ENCODE results near the gene ASTL. TPM values are rescaled to one million over a fixed set of nuclear protein-coding genes. Genes with fewer than 3 reads are reported as not detected.

Gene ASTL
- total RNA-seq, 1 experiment from 2014 or later = not detected

DNA sequence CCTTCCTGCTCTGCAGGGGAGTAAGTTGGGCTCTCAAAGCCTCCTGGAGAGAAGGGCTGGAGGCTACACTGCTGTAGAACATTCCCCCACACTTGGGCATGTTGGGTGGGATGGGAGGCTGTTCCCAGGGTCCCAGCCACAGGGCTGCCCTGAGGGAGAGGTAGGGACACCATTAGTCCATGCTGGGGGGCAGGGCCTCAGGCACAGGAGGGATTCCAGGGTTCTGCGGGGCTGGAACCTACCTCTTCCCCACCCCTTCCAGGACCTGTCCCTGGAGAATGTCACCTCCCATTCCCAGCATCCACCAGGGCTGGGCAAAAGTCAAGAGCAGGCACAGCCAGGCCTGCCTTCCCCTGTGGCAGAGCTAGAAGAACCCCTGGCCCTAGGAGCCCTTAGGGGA, 15.0 kb downstream of the ASTL start:
- H3K27me3 ChIP-seq (ENCODE audit: low read length) = peaks cover 27% of the 10 kb centered on the region
- H3K79me2 ChIP-seq (ENCODE audit: low read length) = no peaks in the 10 kb centered on the region
- POLR2A ChIA-PET (ENCODE audit: unreplicated experiment) = no interaction called here
- H3K9me3 ChIP-seq (ENCODE audit: low read length) = no peaks in the 10 kb centered on the region
- H3K4me1 ChIP-seq (ENCODE audit: insufficient read depth, low read length) = no peaks in the 10 kb centered on the region
- H3K36me3 ChIP-seq (ENCODE audit: low read depth, low read length) = no peaks in the 10 kb centered on the region
- no peak overlapping the region for H3K4me3 ChIP-seq (ENCODE audit: low read length)
- BruUV-seq (replicated peaks) = no TSS peak
- TF ChIP-seq EZH2phosphoT487 (IDR thresholded peaks at IDR 0.05; ENCODE audit: borderline replicate concordance, low read length) (no peak), EZH2 (IDR thresholded peaks at IDR 0.05; ENCODE audit: low read length, unreplicated experiment) (no peak), CTCF (conservative IDR thresholded peaks at IDR 0.05; ENCODE audit: low read depth, low read length) (no peak)
- no peak overlapping the region for H2AFZ ChIP-seq (ENCODE audit: low read length)
- CTCF ChIA-PET = no interaction called here
- H3K9ac ChIP-seq (ENCODE audit: low read length) = no peak overlapping the region
- intact Hi-C loops (cut with micrococcal nuclease) = no loop called here
- ATAC-seq (no peak), DNase-seq (no peak)
- H3K27ac ChIP-seq (ENCODE audit: low read length) = no peak overlapping the region
- no peaks in the 10 kb centered on the region for H3K9me2 ChIP-seq (replicated peaks; ENCODE audit: low read length)
- no peaks in the 10 kb centered on the region for H3F3A ChIP-seq (ENCODE audit: low read length, unreplicated experiment)
- no peak overlapping the region for H3K4me2 ChIP-seq (ENCODE audit: low read length)
- no peaks in the 10 kb centered on the region for H4K20me1 ChIP-seq (ENCODE audit: low read length)

GRCh38 chr2:96122391-96122790, 15.9 kb downstream of the ASTL start:
- Histone ChIP-seq H3K36me3 (ENCODE audit: low read depth, low read length) (no peaks in the 10 kb centered on the region), H4K20me1 (ENCODE audit: low read length) (no peaks in the 10 kb centered on the region), H3K27me3 (ENCODE audit: low read length) (peaks cover 27% of the 10 kb centered on the region), H3K9me3 (ENCODE audit: low read length) (no peaks in the 10 kb centered on the region), H3K4me2 (ENCODE audit: low read length) (no peak overlapping the region), H3K4me1 (ENCODE audit: insufficient read depth, low read length) (peaks cover 4% of the 10 kb centered on the region), H3K79me2 (ENCODE audit: low read length) (no peaks in the 10 kb centered on the region), H3K9me2 (replicated peaks; ENCODE audit: low read length) (no peaks in the 10 kb centered on the region), H3F3A (ENCODE audit: low read length, unreplicated experiment) (no peaks in the 10 kb centered on the region), H3K9ac (ENCODE audit: low read length) (no peak overlapping the region), H3K4me3 (ENCODE audit: low read length) (no peak overlapping the region), H3K27ac (ENCODE audit: low read length) (no peak overlapping the region), H2AFZ (ENCODE audit: low read length) (no peak overlapping the region)
- no TSS peak for BruUV-seq (replicated peaks)
- intact Hi-C loops (cut with micrococcal nuclease) = no loop called here
- TF ChIP-seq CTCF (conservative IDR thresholded peaks at IDR 0.05; ENCODE audit: low read depth, low read length) (no peak), EZH2phosphoT487 (IDR thresholded peaks at IDR 0.05; ENCODE audit: borderline replicate concordance, low read length) (no peak), EZH2 (IDR thresholded peaks at IDR 0.05; ENCODE audit: low read length, unreplicated experiment) (no peak)
- POLR2A ChIA-PET (ENCODE audit: unreplicated experiment) = no interaction called here
- ATAC-seq = no peak
- DNase-seq = no peak
- CTCF ChIA-PET = no interaction called here

GRCh38 chr2:96121414-96121813, 16.9 kb downstream of the ASTL start:
- H3K27ac ChIP-seq (ENCODE audit: low read length) = no peak overlapping the region
- H3K9me2 ChIP-seq (replicated peaks; ENCODE audit: low read length) = no peaks in the 10 kb centered on the region
- peaks cover 7% of the 10 kb centered on the region for H3K4me1 ChIP-seq (ENCODE audit: insufficient read depth, low read length)
- DNase-seq = no peak
- H4K20me1 ChIP-seq (ENCODE audit: low read length) = no peaks in the 10 kb centered on the region
- TF ChIP-seq EZH2 (IDR thresholded peaks at IDR 0.05; ENCODE audit: low read length, unreplicated experiment) (no peak), EZH2phosphoT487 (IDR thresholded peaks at IDR 0.05; ENCODE audit: borderline replicate concordance, low read length) (no peak), CTCF (conservative IDR thresholded peaks at IDR 0.05; ENCODE audit: low read depth, low read length) (no peak)
- intact Hi-C loops (cut with micrococcal nuclease) = no loop called here
- CTCF ChIA-PET = no interaction called here
- H3K9ac ChIP-seq (ENCODE audit: low read length) = no peak overlapping the region
- POLR2A ChIA-PET (ENCODE audit: unreplicated experiment) = no interaction called here
- H3K4me3 ChIP-seq (ENCODE audit: low read length) = no peak overlapping the region
- H3K27me3 ChIP-seq (ENCODE audit: low read length) = peaks cover 27% of the 10 kb centered on the region
- no peaks in the 10 kb centered on the region for H3F3A ChIP-seq (ENCODE audit: low read length, unreplicated experiment)
- H3K9me3 ChIP-seq (ENCODE audit: low read length) = no peaks in the 10 kb centered on the region
- H2AFZ ChIP-seq (ENCODE audit: low read length) = no peak overlapping the region
- ATAC-seq = no peak
- no peaks in the 10 kb centered on the region for H3K79me2 ChIP-seq (ENCODE audit: low read length)
- no peaks in the 10 kb centered on the region for H3K36me3 ChIP-seq (ENCODE audit: low read depth, low read length)
- H3K4me2 ChIP-seq (ENCODE audit: low read length) = no peak overlapping the region
- no TSS peak for BruUV-seq (replicated peaks)

All from PC-3 (cell line).